Non-pigmented ciliary epithelial cell (primary cell): ENCODE results near the gene ZNF888.
A peak's percentile ranks its signal among the peaks of the same experiment; 100 is the strongest.
"Not testable (repeated sequence)": the region's sequence is repeated elsewhere in the genome, so short reads cannot be mapped to it uniquely, and the experiment has no call there.

Source experiments
- DNase-seq: peaks from one replicate; pipeline ENCODE4 v3.0.0-alpha.2; 2010; ENCODE audit warnings: low read depth

Gene ZNF888

DNA sequence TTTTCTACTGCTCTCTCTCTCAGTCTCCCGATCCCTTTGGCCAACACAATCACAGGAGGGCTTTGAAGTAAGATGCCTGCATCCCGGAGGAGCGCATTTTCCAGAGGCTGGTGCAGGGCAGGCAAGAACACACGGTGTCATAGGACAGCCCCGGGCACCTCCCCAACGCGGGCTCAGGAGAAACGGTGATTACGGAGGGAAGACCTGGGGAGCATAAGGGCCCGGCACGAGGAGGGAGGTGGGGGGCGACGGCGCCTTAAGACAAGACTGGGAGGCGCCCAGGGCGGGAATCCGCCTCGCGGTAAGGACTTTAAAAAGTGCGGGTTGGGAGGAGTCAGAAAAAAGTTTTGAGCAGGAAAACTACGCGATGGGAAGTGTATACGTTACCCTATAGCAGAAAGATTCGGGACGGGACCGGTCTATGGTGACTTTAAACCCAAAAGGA lies 18.7 kb upstream of the ZNF888 start:
- no peak for DNase-seq

DNA sequence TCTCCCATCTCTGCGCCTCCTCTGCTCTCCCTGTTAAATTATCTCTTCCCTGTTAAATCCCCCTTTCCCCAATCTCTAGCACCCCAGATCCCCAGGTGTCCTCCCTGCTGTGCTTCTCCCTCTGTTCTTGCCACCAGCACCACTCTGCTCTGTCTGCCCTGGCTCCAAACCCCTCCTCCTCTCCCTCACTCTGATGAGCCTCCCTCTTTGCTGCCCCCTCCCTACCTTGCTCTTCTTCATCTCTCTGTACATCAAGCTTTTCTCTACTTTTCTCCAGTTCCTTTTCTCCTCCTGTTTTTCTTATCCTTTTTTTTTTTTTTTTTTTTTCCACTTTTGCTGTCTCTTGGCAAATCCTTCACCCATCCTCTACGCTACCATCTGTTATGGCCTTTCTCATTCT lies 18.3 kb upstream of the ZNF888 start:
- not testable (repeated sequence) for DNase-seq

DNA sequence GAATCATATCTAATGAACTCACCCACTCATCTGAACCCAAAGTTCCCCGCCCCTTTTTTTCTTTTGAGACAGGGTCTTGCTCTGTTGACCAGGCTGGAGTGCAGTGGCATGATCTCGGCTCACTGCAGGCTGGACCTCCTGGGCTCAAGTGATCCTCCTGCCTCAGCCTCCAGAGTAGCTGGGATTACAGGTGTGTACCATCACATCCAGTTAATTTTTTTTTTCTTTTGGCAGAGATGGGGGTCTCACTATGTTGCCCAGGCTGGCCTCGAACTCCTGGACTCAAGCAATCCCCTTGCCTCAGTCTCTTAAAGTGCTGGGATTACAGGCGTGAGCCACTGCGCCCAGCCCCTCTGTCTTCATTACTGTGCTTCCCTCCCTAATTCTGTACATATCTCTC lies 17.7 kb upstream of the ZNF888 start:
- DNase-seq = not testable (repeated sequence)

DNA sequence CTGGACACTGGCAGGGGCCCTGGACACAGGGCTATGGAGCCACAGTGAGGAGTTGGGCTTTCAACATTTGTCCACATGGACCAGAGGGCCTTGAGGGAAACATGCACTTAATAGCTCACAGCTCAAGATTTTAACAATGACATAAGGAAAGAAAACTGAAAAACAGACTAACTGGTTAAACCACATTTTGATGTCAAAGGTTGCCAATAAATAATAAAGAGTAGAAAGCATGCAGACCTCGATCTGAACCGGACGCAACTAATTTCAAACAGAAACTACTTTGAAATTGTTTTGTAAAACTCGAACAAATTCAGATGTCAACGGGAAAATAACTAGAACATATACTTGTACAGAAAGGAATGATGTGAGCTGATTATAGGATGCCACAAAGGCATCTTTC lies 15.5 kb upstream of the ZNF888 start:
- DNase-seq = no peak

DNA sequence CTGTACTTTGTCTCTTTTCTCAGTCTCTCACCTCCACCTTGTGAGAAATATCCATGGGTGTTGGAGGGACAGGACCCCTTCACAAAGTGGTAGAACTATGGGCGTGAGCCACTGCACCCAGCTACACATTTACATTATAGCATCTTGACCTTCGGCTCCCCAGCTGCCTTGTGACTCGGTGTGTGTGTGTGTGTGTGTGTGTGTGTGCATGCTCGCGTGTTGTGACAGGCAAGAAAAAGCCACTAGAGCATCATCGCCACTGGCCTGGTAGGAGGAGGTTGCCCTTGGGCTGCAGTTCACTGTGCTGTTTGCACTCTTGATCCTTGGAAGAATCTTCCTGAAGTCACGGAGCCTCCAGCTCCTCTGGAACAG lies 13.7 kb upstream of the ZNF888 start:
- no peak for DNase-seq

DNA sequence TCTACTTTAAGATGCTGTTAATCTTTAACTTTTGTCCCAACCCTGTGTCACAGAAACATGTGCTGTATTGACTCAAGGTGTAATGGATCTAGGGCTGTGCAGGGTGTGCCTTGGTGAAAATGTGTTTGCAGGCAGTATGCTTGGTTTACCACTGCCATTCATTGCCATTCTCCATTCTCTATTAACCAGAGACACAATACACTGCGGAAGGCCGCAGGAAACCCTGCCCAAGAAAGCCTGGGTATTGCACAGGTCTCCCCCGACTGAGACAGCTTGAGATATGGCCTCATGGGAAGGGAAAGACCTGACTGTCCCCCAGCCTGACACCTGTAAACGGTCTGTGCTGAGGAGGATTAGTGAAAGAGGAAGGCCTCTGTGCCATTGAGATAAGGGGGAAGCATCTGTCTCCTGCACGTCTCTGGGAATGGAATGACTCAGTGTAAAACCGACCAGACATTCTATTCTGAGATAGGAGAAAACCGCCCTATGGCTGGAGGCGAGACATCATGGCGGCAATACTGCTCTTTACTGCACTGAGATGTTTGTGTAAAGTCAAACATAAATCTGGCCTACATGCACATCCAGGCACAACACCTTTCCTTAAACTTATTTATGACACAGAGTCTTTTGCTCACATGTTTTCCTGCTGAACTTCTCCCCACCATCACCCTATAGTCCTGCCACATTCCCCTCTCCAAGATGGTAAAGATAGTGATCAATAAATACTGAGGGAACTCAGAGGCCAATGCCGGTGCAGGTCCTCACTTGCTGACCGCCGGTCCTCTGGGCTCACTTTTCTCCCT lies 13.1 kb upstream of the ZNF888 start:
- no peak for DNase-seq

DNA sequence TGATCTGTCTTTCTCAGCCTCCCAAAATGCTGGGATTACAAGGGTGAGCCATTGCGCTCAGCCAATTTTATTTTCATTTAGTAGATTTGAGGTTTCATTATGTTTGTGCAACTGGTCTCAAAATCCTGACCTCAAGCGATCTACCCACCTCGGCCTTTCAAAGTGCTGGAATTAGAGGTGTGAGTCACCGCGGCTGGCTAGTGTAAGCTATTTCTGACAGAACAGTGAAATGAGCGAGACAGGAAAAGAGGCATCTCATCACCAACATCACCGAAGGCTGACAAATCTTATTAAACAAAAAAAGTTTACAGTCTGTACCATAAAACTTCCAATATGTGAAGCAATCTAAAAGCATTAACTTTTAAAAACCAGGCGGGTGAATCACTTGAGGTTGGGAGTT lies 12.2 kb upstream of the ZNF888 start:
- DNase-seq = peak; percentile 67

DNA sequence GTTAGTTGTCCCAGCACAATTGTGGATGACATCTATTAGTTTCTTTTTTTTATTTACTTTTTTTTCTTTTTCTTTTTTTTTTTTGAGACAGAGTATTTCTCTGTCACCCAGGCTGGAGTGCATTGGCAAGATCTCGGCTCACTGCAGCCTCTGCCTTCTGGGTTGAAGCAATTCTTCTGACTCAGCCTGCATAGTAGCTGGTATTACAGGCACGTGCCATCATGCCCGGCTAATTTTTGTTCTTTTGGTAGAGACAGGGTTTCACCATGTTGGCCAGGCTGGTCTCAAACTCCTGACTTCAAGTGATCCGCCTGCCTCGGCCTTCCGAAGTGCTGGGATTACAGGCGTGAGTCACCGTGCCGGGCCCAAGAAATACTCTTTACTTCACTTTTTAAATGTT lies 1.4 kb upstream of the ZNF888 start:
- not testable (repeated sequence) for DNase-seq

DNA sequence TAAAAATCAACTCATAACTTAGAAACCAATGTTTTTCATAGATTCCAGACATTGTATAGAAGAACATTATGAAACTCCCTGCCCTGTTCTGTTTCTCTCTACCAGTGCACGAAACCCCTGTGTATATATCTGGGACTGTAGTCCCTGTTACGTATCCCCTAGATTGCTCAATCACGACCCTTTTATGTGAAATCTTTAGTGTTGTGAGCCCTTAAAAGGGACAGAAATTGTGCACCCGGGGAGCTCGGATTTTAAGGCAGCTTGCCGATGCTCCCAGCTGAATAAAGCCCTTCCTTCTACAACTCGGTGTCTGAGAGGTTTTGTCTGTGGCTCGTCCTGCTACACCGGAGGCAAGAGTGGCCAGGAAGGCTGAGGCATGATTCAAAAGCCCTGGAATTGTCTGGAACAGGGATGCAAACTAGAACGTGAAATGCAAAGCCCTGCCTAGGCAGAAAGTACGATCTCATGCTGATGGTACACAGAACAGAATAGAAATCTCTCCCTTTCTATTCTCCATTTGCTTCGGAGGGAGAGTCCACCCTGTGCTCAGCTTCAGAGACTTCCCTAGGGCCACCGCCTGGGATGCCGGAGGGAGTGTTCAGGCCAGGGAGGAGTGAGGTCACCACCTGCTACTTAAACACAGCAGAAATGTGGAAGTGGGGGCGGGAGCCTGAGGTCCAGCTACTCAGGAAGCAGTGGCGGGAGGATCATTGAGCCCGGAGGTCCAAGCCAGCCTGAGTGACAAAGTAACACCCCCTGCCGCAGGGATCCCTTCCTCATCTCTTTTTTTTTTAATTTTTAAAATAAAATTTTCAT lies 758 bp upstream of the ZNF888 start:
- DNase-seq = no peak

DNA sequence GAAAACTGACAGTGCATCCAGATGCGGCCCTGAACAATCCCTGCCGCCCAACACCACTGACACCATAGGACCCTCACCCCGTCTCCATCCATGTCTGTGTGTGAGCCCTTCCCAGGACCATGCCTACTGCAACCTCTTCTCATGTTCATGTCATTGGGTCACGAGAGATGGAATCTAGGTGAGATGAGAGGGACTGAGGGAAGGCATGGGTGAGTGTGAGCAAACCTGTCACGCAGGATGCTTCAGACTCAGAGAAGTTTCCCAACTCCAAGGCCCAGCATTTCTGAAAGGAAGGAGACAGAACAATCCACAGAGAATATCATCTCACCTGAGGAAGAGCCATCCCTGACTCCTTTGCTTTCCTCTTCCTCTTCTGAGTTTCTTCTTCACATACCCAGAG lies 5.7 kb downstream of the ZNF888 start:
- DNase-seq = no peak

DNA sequence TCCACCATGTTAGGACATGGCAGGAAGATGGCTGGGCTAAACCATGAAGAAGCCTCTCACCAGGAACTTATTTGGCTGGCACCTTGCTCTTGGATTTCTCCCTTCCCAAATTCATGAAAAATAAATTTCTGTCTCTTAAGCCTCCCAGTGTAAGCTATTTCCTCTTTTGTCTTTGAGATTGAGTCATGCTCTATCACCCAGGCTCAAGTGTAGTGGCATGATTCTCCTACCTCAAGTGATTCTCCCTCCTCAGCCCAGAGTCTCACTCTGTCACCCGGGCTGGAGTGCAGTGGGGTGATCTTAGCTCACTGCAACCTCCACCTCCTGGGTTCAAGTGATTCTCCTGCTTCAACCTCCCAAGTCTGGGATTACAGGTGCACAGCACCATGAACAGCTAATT lies 12.6 kb downstream of the ZNF888 start:
- DNase-seq = no peak

DNA sequence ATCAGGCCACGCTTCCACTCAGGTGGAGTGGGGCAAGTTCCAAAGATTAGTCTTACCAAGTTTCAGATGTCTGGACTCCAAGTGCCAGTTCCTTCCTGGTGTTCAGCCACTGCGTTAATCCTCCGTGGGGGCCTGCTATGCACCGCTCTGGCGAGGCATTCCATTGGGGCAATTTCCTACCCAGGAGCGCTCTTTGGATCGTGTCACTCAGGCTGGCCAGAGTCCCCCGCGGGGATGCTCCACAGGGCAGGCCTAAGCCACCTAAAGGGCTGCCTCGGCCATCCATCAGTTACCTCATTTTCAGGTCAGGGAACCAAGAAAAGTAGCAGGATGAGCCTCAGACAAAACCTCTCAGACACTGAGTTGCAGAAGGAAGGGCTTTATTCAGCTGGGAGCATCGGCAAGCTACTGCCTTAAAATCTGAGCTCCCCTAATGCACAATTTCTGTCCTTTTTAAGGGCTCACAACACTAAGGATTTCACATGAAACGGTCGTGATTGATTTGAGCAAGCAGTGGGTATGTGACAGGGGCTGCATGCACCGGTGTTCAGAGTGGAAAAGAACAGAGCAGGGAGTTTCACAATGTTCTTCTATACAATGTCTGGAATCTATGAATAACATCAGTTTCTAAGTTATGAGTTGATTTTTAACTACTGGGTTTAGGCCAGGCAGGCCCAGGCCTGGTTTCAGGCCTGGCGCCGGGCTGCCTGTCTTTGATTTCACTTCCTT lies 19.0 kb downstream of the ZNF888 start:
- not testable (repeated sequence) for DNase-seq

DNA sequence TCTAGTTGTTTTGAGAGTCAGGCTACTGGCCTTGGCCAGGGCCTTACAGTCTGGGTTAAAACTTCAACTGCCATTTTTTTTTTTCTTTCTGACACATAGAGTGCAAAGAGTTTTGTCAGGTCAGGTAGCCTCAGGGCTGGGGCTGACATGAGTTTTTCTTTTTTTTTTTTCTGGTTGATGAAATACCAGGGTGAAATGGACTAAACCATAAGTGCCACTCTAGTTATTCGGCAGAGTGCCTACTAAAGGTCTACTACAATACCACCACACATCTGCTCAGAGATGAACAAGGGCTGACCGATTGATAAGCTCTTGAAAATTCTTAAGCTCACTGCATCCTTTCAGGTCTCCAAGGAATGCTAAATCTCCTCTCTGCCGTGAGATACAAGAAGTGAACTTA lies 21.4 kb downstream of the ZNF888 start:
- no peak for DNase-seq

DNA sequence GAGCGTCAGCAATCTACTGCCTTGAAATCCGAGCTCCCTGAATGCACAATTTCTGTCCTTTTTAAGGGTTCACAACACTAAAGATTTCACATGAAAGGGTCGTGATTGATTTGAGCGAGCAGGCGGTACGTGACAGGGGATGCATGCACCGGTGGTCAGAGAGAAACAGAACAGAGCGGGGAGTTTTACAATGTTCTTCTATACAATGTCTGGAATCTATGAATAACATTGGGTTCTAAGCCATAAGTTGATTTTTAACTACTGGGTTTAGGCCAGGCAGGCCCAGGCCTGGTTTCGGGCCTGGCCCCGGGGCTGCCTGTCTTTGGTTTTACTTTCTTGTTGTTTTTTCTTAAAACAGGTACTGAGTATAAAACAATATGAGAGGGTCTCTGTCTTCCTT lies 24.6 kb downstream of the ZNF888 start:
- DNase-seq = not testable (repeated sequence)

DNA sequence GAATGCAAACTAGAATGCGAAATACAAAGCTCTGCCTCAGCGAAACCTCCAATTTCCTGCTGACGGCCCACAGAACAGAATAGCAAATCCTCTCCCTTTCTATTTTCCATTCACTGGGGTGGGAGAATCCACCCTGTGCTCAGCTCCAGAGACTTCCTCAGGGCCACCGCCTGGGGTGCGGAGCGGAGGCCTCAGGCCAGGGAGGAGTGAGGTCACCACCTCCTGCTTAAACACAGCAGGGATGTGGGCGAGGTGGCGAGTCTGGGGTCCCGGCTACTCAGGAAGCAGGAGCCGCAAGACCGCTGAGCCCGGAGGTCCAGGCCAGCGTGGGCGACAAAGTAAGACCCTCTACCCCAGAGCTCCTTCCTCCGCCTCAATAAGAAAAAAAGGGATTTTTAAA lies 25.1 kb downstream of the ZNF888 start:
- DNase-seq = no peak

DNA sequence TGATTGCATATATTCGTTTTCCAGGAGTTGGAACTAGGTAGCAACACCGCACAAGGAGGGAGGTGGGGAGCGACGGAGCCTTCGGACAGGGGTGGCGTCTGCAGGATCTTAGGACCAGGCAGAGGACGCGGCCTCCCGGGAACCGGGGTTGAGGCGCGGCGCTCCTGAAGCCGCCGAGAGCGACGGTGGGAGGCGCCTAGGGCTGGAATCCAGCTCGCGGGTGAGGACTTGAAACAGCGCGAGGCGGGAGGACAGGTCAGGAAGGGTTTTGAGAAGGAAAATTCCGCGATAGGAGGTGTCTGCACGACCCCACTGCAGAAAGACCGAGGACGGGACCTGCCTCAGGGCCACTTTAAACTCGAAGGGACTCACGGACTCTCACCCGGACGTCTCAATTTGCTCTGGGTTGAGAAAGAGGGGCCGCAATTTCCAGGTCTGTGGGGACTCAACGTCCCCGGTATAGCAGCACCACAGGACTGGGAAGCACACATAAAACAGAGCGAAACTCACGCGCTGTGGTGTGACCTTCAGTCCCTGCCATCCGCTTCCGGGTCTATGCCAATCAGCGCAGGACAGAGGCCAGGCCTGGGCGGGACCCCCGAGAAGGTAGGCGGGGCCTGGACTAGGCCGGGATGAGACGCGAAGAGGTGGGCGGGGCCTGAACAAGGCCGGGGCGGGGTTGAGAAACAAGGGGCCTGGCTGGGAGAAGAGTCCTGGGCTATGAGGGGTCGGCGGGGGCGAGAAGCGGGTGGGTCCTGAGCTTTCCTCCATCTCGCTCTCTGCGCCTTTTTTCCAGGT lies 25.9 kb downstream of the ZNF888 start, which contains the start of gene ZNF320:
ZNF320 (minus strand) TSS at position 498 of the 798 bp plus-strand sequence. CDS start 7,380 bp downstream, outside the sequence.
- DNase-seq = peak; percentile 65

DNA sequence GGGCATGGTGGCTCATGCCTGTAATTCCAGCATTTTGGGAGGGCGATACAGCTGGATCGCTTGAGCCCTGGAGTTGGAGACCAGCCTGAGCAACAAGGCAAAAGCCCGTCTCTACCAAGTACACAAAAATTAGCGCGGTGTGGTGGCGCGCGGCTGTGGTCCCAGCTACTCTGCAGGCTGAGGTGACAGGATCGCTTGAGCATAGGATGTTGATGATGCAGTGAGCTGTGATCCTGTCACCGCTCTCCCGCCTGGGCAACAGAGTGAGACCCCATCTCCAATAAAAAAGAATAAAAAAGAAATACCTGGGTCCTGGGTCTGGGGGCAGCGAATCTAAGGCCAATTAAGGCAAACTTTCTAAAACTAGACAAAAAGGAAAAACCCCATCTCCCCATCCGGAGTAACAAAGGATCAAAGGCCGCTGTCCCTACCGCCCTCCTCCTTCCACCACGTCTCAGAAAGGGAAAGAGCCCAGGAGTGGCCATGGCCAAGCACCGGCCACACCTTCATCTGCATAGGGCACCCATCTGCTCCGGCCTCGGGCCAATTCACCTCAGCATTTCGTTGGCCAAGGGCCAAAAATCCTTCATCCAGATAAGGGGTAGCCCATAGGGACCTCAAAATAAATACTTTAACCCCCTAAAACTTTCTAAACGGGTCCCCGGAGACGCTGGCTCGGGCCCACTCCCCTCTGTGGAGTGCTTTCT lies 26.6 kb downstream of the ZNF888 start:
- DNase-seq = no peak

DNA sequence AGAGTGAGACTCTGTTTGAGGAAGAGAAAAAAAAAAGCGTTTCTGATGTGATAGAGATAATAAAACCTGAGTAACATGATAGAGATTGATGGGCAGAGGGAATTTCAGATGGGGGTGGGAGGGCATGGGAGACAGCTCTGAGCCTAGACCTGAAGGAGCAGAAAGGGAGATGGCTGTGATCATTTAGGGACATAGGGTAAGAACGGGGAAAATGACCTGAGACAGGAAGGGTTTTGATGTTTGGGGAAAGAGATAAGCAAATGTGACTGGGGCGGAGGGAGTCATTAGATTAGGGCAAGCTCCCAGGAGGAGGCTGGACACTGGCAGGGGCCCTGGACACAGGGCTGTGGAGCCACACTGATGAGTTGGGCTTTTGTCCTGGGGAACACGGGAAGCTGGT lies 31.9 kb downstream of the ZNF888 start:
- no peak for DNase-seq

DNA sequence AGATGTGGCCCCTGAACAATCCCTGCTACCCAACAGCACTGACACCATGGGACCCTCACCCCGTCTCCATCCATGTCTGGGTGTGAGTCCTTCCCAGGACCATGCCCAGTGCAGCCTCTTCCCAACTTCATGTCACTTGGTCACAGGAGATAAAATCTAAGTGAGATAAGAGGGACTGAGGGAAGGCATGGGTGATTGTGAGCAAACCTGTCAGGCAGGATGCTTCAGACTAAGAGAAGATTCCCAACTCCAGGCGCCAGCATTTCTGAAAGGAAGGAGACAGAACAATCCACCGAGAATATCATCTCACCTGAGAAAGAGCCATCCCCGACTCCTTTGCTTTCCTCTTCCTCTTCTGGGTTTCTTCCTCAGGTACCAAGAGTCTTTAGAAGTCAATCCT lies 33.3 kb downstream of the ZNF888 start:
- no peak for DNase-seq

DNA sequence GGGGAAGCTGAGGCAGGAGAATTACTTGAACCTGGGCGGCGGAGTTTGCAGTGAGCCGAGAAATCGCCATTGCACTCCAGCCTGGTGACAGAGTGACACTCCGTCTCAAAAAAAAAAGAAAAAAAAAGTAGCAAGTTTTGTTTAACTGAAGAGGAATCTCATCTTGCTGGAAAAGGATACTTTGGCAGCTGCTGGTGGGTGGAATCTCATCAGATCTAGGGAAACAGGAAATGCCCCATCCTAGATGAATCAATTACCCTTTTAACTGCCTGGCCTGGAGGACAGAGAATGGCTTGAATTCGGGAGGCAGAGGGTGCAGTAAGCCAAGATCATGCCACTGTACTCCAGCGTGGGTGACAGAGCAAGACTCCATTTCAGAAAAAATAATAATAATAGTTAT lies 34.2 kb downstream of the ZNF888 start:
- DNase-seq = no peak

DNA sequence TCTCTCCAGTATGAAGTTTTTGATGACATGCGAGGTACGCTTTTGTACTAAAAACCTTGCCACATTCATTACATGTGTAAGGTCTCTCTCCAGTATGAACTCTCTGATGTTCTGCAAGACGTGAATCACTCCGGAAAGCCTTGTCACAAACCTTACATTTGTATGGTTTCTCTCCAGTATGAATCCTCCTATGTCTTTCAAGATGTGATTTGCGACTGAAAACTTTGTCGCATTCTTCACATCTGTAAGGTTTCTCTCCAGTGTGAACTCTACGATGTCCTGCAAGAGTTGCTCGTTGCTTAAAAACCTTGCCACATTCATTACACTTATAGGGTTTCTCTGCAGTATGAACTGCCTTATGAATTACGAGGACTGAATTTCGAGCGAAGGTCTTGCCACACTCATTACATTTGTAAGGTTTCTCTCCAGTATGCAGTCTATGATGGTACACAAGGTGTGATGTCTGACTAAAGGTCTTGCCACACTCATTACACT lies 42.3 kb downstream of the ZNF888 start:
- DNase-seq = no peak
